K562 (cell line): Measurements from ENCODE around the gene LMO2. TPM values are rescaled to one million over a fixed set of nuclear protein-coding genes. Genes with fewer than 3 reads are reported as not detected.
A peak's percentile ranks its signal among the peaks of the same experiment; 100 is the strongest.

ENCODE experiments used
- AFF1 ChIP-seq, 2 experiments: fragments of 450-650 bp; IDR thresholded peaks; 2 replicates each; pipeline ENCODE4 v1.6.1; 2018; ENCODE audit warnings: mild to moderate bottlenecking in 2 of 2, low read depth in 1 of 2; ENCODE audit not compliant: partially characterized antibody in 2 of 2
- BRF2 ChIP-seq: IDR thresholded peaks from 3 replicates; pipeline ENCODE4 v1.6.1; 2011; ENCODE audit warnings: borderline replicate concordance, mild to moderate bottlenecking; ENCODE audit not compliant: insufficient read length, insufficient read depth
- GATA2 ChIP-seq: sonication (generic); formaldehyde crosslinking; IDR thresholded peaks from 2 replicates; pipeline ENCODE4 v1.4.0; 2020; ENCODE audit warnings: mild to moderate bottlenecking, missing genetic modification reagents
- HDAC2 ChIP-seq: fragments of 450-650 bp; IDR thresholded peaks from 2 replicates; pipeline ENCODE4 v1.6.1; 2016; ENCODE audit warnings: mild to moderate bottlenecking
- KDM1A ChIP-seq, 2 experiments: fragments of 450-650 bp; IDR thresholded peaks; 2 replicates each; pipeline ENCODE4 v1.6.1; 2016; ENCODE audit warnings: mild to moderate bottlenecking in 2 of 2
- L3MBTL2 ChIP-seq: fragments of 450-650 bp; IDR thresholded peaks from 2 replicates; pipeline ENCODE4 v1.6.1; 2016; ENCODE audit warnings: mild to moderate bottlenecking, moderate library complexity
- PATZ1 ChIP-seq: fragments of 250-450 bp; sonication (Bioruptor Pico); IDR thresholded peaks from 2 replicates; pipeline ENCODE4 v1.5.0; 2020; ENCODE audit warnings: mild to moderate bottlenecking, borderline replicate concordance
- ZNF407 ChIP-seq: fragments of 450-650 bp; IDR thresholded peaks from 2 replicates; pipeline ENCODE4 v1.6.1; 2016; ENCODE audit warnings: low read depth
- ZNF436 ChIP-seq: fragments of 250-450, 450-650 bp; sonication (Bioruptor Pico); formaldehyde crosslinking; IDR thresholded peaks from 2 replicates; pipeline ENCODE4 v1.7.0; 2020; ENCODE audit warnings: mild to moderate bottlenecking
- polyA plus RNA-seq, 8 experiments: library from polyadenylated mRNA; depleted of rRNA in 4 of 8; stranded (reverse) in 5 of 8; unstranded in 3 of 8; fragments of >200 nt; fragmentation: Nextera tagmentation in 2 of 8; fragmentation: Illumina TruSeq in 1 of 8; extraction: Ambion mirVana in 2 of 8; extraction: Trizol in 1 of 8; gene quantifications; 2 replicates each; pipeline versions ENCODE4 v1.2.1 to v1.2.3, GENCODE V29; 2011 to 2014; ENCODE audit warnings: inconsistent platforms in 1 of 8, missing spikeins in 1 of 8
- total RNA-seq, 7 experiments: library from RNA; depleted of rRNA in 6 of 7; stranded (reverse); fragments of >200 nt in 6 of 7; fragmentation: Illumina TruSeq in 2 of 7; extraction: Trizol in 2 of 7; gene quantifications; 2 replicates each; pipeline versions ENCODE4 v1.2.1 to v1.2.3, GENCODE V29; 2011 to 2021; ENCODE audit warnings: low replicate concordance in 1 of 7

Gene LMO2
- total and polyA plus RNA-seq, 9 of the 15 experiments (the other 6 are each of a cell fraction or from before 2014, with no cell fraction given), result 6.9 to 126 (median 91.5) TPM

- no peak for TF ChIP-seq GATA2 (CRISPR knock-in tag)
- TF ChIP-seq BRF2, result no peak
- TF ChIP-seq PATZ1 (CRISPR knock-in tag), result no peak
- TF ChIP-seq ZNF407, result no peak
- TF ChIP-seq KDM1A (IDR thresholded peaks at IDR 0.05), result peak; percentile 40 to 61; a peak in 2 of 4 replicates
- TF ChIP-seq L3MBTL2, result peak; percentile 97
- no peak for TF ChIP-seq ZNF436 (CRISPR knock-in tag)
- TF ChIP-seq HDAC2, result peak; percentile 78; the same call in 1 of the 2 replicates
- TF ChIP-seq AFF1 (IDR thresholded peaks at IDR 0.05; ENCODE audit: low read depth in 1 of 2, partially characterized antibody in 2 of 2), result peak in 1 of 2 experiments; percentile 50
Observed at GRCh38 chr11:33912405-33913361, 20.8 kb upstream of the LMO2 start (continued).
